ENCODE results near the gene FGFR3. TPM values are rescaled to one million over a fixed set of nuclear protein-coding genes. Genes with fewer than 3 reads are reported as not detected.
A peak's percentile ranks its signal among the peaks of the same experiment; 100 is the strongest.

Gene FGFR3
- polyA plus RNA-seq (2012; rRNA removed), result 0.62 and 1.1 TPM in 2 replicates
- 0.37 and 0.69 TPM in 2 replicates for polyA plus RNA-seq (2012; cell fraction: cytosol; rRNA removed)
- polyA plus RNA-seq (2012; cell fraction: nucleus; rRNA removed), result 2.3 and 2.7 TPM in 2 replicates

GRCh38 chr4:1792832-1793495 is at the start of gene FGFR3:
Gene FGFR3, plus strand, starts transcription at chr4:1793293. Its CDS starts 642 bp downstream, at chr4:1793935.
- TF ChIP-seq EP300 (IDR thresholded peaks at IDR 0.05; ENCODE audit: borderline replicate concordance in 1 of 2, low read depth in 1 of 2, low read length in 1 of 2) (no peak), RXRA (IDR thresholded peaks at IDR 0.05; ENCODE audit: borderline replicate concordance, low read depth) (no peak), YY1 (IDR thresholded peaks at IDR 0.05; ENCODE audit: low read depth) (no peak), RFX5 (IDR thresholded peaks at IDR 0.05; ENCODE audit: low read length) (no peak), MAX (IDR thresholded peaks at IDR 0.05; ENCODE audit: low read depth) (no peak), JUND (IDR thresholded peaks at IDR 0.05) (no peak), POLR2AphosphoS5 (IDR thresholded peaks at IDR 0.05; ENCODE audit: low read depth, low read length) (no peak), SIN3A (IDR thresholded peaks at IDR 0.05; ENCODE audit: borderline replicate concordance, low read depth, low read length) (no peak), TEAD4 (IDR thresholded peaks at IDR 0.05; ENCODE audit: borderline replicate concordance, insufficient read depth) (no peak), NFIC (IDR thresholded peaks at IDR 0.05; ENCODE audit: borderline replicate concordance) (no peak), FOXJ3 (CRISPR knock-in tag; IDR thresholded peaks at IDR 0.05) (no peak), EZH2phosphoT487 (IDR thresholded peaks at IDR 0.05; ENCODE audit: borderline replicate concordance, low read depth) (no peak), SMC3 (IDR thresholded peaks at IDR 0.05; ENCODE audit: low read depth, low read length) (no peak), RCOR1 (IDR thresholded peaks at IDR 0.05; ENCODE audit: low read length) (no peak), PBX3 (IDR thresholded peaks at IDR 0.05) (no peak), USF2 (IDR thresholded peaks at IDR 0.05; ENCODE audit: borderline replicate concordance, low read depth, low read length) (no peak), TAF1 (IDR thresholded peaks at IDR 0.05; ENCODE audit: borderline replicate concordance, low read depth, low read length) (no peak), CHD2 (IDR thresholded peaks at IDR 0.05; ENCODE audit: low read length, partially characterized antibody) (no peak), USF1 (IDR thresholded peaks at IDR 0.05; ENCODE audit: borderline replicate concordance, low read depth) (no peak)
- H3K4me2 ChIP-seq, result peak within 1 kb of the TSS; percentile 67; the same call in 1 of the 2 replicates
- no peak within 1 kb of the TSS for H3K9ac ChIP-seq
- POLR2A ChIA-PET, result interaction anchor here (0.6 to 1.8 kb wide), 2 partner anchors 16 to 76 kb away, joined by 4 to 6 read pairs; no protein-coding TSS in a partner anchor
- H3K4me3 ChIP-seq (ENCODE audit: low read depth in 2 of 2, low read length in 1 of 2), result peak within 1 kb of the TSS; percentile 39 to 45; a peak in 3 of 4 replicates
- WGBS (ENCODE audit: low lambda C conversion rate), result no CpG with 5 or more reads among the region's 95 CpGs
- 0 out of 2 replicates have a peak, but pooled peaks cover 6% of the 10 kb centered on the region for H4K20me1 ChIP-seq (ENCODE audit: insufficient read depth)
- peak; percentile 99 for DNase-seq
- H3K9me3 ChIP-seq, result no peaks in the 10 kb centered on the region
- no peaks in the 10 kb centered on the region for H3K9me2 ChIP-seq
- no peak within 1 kb of the TSS for H2AFZ ChIP-seq (ENCODE audit: low read depth)
- H3K79me2 ChIP-seq (ENCODE audit: insufficient read depth), result no peaks in the 10 kb centered on the region
- no peaks in the 10 kb centered on the region for H3F3A ChIP-seq (replicated peaks; ENCODE audit: insufficient read depth)
- peaks cover 0 to 3% of the 10 kb centered on the region in 2 experiments; a peak in 1 of 4 replicates for H3K4me1 ChIP-seq (ENCODE audit: control insufficient read depth in 1 of 2, insufficient read depth in 2 of 2, low read depth in 1 of 2, low read length in 1 of 2)
- H3K27me3 ChIP-seq (ENCODE audit: insufficient read depth), result peaks cover 12% of the 10 kb centered on the region
- no peak within 1 kb of the TSS for H3K27ac ChIP-seq (ENCODE audit: low read depth in 2 of 2, low read length in 1 of 2)
- CTCF ChIA-PET, result interaction anchor here (1.4 to 6.4 kb wide), 5 partner anchors 9 to 63 kb away, joined by 4 to 43 read pairs (median 5); partner anchors contain the start of gene LETM1
- H3K36me3 ChIP-seq (replicated peaks in 1 of 2; ENCODE audit: control insufficient read depth in 1 of 2, insufficient read depth in 2 of 2, low read length in 1 of 2), result no peaks in the 10 kb centered on the region

Measured in SK-N-SH (cell line).